Fibroblast of gingiva (primary cell): ENCODE results near the gene THAP5.

Experiments
- DNase-seq: peaks from one replicate; pipeline ENCODE4 v3.0.0-alpha.2; 2011; ENCODE audit warnings: low read depth

THAP5 gene

DNA sequence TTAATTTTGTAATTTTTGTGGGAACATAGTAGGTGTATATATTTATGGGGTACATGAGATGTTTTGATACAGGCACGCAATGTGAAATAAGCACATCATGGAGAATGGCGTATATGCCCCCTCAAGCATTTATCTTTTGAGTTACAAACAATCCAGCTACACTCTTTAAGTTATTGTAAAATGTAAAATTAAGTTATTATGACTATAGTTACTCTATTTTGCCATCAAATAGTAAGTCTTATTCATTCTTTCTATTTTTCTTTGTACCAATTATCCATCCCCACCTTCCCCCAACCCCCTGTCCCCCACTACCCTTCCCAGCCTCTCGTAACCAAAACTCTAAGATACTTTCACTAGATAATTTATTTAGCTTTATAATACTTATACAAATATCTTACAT, 35.8 kb downstream of the THAP5 start:
- DNase-seq: no peak

DNA sequence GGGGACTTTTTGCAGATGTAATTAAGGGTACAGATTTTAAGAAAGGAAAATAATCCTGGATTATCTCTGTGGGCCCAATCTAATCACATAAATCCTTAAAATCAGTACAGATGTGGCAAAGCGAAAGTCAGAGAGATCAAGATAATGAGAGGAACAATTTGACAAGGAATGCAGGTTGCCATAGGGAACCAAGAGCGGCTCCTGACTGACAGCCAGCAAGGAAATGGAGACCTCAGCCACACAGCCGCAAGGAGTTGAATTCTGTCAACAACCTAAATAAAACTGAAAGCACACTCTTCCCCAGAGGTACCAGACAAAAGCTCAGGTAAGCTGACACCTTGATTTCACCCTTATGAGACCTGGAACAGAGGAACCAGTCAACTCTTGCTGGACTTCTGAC, 40.2 kb downstream of the THAP5 start:
- no peak for DNase-seq

DNA sequence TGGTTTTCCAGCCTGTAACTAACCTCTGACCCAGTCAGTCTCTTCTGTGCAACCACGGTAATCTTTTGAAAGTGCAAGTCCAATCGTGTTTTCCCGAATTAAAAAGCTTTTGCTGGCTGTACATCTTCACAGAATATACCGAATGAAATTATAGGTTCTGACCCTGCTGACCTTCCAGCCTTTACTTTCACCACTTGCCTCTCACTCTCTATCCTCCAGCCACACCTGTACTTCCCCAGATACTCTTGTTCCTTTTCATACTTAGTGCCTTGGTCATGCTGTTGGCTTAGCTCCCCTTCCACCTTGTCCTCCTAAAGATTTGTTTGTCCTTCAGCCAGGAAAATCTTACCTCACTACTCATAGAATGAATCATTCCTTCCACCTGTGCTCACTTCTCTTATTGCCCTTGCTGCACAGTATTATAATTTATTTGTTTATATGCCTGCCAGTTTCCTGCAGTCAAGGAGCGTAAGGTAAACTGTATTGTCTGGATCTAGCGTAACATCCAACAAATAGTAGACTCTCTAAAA, 41.3 kb downstream of the THAP5 start:
- DNase-seq: no peak

DNA sequence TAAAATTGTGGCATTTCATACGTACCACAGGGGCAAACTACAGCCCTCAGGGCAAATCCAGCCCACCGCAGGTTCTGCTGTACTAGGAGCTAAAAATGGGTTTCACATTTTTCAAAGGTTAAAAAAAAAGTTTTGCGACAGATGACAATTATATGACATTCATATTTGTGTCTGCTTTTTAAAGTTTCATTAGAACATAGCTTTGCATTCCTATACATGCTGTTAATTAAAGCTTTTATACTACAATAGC, 42.8 kb downstream of the THAP5 start:
- DNase-seq: no peak

DNA sequence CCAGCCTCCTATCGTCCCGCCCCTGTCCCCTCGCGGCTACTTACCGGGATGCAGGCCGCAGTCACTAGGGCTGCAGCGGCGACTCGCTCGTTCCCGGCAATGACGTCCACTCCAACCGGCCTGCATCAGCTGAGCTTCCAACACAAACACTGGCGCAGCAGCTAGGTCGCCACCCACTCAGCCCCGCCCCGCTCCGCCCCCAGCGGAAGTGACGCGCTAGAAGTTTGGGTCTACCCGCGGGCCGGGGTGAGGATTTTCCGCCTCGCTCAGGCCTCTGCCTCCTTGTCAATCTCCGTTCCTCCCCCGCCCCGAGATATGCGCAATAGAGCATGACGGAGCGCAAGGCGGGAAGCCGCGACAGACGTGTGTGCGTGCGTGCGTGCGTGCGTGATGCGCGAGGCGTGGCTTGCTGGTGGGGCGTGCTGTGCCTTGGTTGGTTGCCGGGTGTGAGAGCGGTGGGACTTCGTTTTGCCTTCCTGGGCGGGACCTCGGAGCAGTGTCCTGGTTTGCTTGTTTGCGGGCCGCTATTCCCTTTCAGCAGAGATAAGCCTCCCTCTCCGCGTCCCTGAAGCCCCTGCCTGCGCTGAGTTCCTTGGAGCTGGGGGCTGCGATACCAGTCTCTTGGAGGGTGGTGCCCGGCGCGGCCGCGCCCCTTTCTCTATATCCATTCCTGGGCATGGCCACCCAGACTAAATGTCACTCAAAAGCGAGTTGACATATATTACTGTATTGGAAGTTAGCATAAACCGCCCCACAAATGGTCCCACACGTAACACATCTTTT, 43.3 kb downstream of the THAP5 start, which contains the start of gene PNPLA8:
TSS of gene PNPLA8 (minus strand) at position 151 of the 783 bp plus-strand sequence. CDS start 10,644 bp downstream, outside the sequence.
- DNase-seq: peak; percentile 100

DNA sequence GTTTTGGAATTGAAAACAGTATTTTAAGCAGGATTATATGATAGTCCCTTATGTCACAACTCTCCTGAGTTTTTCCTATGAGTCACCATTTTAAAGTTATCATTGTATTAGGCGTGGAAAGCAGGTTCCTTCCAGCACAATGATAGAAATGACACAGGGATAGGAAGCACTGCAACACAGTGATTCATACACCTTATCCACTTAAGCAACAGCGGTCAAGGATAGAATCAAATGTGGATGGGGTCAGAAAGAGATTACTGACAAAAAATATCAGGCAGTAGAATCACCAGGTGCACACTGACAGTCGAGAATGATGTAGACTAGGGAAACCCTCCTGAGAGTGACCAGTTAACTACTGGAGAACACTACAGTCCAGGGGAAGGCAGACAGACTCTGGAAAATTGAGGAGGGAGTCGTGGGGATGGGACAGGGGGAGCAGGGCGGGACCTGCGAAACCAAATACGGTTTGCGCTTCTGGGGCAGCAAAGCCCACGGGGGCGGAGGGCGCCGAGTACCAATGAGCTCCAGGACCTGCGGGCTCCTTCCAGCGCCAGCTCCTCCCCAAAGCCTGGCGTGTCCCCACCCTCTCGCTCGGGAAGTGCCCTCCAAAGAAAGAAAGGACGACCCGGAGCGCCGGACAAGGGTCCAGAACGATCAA, 44.0 kb downstream of the THAP5 start:
- peak; percentile 89 for DNase-seq

DNA sequence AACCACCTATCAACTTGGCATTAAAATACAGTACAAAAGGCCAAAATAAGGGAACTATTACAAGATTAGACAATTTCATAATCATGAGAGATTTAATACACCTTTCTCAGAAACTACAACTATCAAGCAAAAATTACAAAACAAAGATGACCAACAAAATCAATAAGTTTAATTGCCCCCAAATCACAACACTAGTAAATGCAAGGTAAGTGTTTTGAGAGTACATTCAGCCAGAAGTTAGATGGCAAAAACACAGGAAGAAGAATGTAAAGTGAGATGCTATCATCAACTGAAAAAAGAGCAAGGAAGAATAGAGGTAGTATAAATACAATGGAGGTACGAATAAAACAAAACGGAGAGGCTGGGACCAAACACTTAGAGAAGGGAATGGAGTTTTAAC, 46.7 kb downstream of the THAP5 start:
- no peak for DNase-seq

DNA sequence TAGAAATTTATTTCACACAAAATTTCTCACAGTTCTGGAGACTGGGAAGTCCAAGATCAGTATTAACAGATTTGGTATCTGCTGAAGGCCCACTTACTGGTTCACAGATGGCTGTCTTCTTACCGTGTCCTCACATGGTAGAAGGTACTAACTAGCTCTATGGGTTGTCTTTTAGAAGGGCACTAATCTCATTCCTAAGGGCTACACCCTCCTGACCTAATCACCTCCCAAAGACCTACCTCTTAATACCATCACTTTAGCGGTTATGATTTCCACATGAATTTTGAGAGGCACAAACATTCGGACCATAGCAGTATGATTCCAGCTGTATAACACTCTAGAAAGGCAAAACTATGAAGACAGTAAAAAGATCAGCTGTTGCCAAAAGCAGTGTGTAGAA, 51.6 kb downstream of the THAP5 start:
- no peak for DNase-seq

DNA sequence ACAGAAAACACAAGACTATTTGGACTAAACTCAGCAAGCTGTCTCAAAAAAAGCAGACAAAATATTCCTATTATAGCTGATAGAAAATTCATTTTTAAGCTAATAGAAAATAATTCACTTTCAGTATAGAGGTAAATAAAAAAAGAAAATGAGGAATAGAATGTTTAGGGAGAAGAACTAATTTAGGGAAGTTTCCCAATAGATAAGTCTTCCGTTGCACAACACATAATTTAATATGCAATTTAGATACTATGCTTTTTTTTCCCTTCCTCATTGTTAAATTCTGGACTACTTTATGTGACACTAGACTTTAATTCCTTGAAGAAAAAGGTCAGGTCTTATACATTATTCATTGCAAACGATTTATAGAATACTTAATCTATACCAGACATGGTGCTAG, 53.9 kb downstream of the THAP5 start:
- DNase-seq: no peak

DNA sequence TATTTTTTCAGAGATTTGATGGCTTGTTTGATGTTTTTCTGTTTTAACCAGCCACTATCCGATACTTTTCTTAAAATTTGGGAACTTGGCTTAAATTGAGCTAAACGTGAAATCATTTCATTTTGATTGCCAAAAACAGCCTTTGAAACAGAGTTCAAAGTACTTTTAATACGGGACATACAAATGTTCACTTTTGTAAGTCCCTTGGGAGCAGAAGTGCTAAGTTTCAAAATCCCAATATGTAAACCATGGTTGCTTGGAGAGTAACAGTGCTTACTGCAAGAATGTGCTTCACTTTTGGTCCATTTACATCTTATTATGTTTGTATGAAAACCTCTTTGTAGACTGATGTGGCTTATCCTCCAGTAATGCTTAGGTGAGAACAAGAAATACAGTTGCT, 54.5 kb downstream of the THAP5 start:
- peak; percentile 79 for DNase-seq
